Uterus (tissue), 2 donors: ENCODE results near the gene HIGD1C.

Experiments
- CTCF ChIP-seq, 4 experiments: fragments of 200-600 bp in 2 of 4; fragments of 450-650 bp in 2 of 4; sonication (generic) in 2 of 4; IDR thresholded peaks; one replicate each; pipeline ENCODE4 v1.5.1; 2016 to 2019; ENCODE audit warnings: antibody characterized with exemption in 4 of 4, mild to moderate bottlenecking in 2 of 4, moderate library complexity in 1 of 4
- POLR2A ChIP-seq, 2 donors: fragments of 450-650 bp; IDR thresholded peaks; one replicate each; pipeline ENCODE4 v1.6.1; 2016; ENCODE audit warnings: antibody characterized with exemption in 2 of 2, mild to moderate bottlenecking in 1 of 2, moderate library complexity in 1 of 2

GRCh38 chr12:50990791-50991190 lies 38.4 kb downstream of the HIGD1C start:
- TF ChIP-seq CTCF (IDR thresholded peaks at IDR 0.05) = no peak
- TF ChIP-seq POLR2A (IDR thresholded peaks at IDR 0.05) = no peak
